Tibial artery (tissue), 4 donors: ENCODE measurements around the gene MROH7.

Source experiments
- DNase-seq, 2 donors: peaks; one replicate each; pipeline ENCODE4 v3.0.0-alpha.2; 2019
- H3K27ac ChIP-seq, 2 donors: fragments of 200-600 bp; sonication (generic) in 1 of 2; 1 replicate in 1 of 2; 2 replicates in 1 of 2; pipeline ENCODE4 v1.5.1; 2018 to 2019; ENCODE audit warnings: mild to moderate bottlenecking in 1 of 2
- H3K27me3 ChIP-seq, 2 donors: fragments of 200-600 bp; sonication (generic) in 1 of 2; one replicate each; pipeline versions ENCODE4 v1.5.1 to v1.6.0; 2016 to 2019
- H3K36me3 ChIP-seq, 3 donors: fragments of 200-600 bp; sonication (generic) in 2 of 3; one replicate each; pipeline ENCODE4 v1.5.1; 2016 to 2019; ENCODE audit warnings: mild to moderate bottlenecking in 2 of 3
- H3K4me1 ChIP-seq, 4 donors: fragments of 200-600 bp; sonication (generic) in 2 of 4; 1 replicate in 3 of 4; 2 replicates in 1 of 4; pipeline ENCODE4 v1.5.1; 2016 to 2019
- H3K4me3 ChIP-seq, 2 donors: fragments of 200-600 bp; sonication (generic) in 1 of 2; 1 replicate in 1 of 2; 2 replicates in 1 of 2; pipeline ENCODE4 v1.5.1; 2018 to 2019; ENCODE audit warnings: mild to moderate bottlenecking in 2 of 2
- H3K9me3 ChIP-seq, 3 donors: fragments of 200-600 bp; sonication (generic) in 1 of 3; one replicate each; pipeline ENCODE4 v1.5.1; 2016 to 2019
- intact Hi-C: fragments of 100-400 bp; cut with DNase I; formaldehyde crosslinking; loops from one replicate; pipeline ENCODE4 v1.15.0; 2023; ENCODE audit warnings: low total_unique reads
- TF ChIP-seq, protein P1 (sequence below), 2 experiments: fragments of 200-600 bp in 1 of 2; fragments of 450-650 bp in 1 of 2; IDR thresholded peaks; one replicate each; pipeline ENCODE4 v1.5.1; 2017 to 2019; ENCODE audit warnings: antibody characterized with exemption in 2 of 2, mild to moderate bottlenecking in 1 of 2, moderate library complexity in 1 of 2

The MROH7 gene

DNA sequence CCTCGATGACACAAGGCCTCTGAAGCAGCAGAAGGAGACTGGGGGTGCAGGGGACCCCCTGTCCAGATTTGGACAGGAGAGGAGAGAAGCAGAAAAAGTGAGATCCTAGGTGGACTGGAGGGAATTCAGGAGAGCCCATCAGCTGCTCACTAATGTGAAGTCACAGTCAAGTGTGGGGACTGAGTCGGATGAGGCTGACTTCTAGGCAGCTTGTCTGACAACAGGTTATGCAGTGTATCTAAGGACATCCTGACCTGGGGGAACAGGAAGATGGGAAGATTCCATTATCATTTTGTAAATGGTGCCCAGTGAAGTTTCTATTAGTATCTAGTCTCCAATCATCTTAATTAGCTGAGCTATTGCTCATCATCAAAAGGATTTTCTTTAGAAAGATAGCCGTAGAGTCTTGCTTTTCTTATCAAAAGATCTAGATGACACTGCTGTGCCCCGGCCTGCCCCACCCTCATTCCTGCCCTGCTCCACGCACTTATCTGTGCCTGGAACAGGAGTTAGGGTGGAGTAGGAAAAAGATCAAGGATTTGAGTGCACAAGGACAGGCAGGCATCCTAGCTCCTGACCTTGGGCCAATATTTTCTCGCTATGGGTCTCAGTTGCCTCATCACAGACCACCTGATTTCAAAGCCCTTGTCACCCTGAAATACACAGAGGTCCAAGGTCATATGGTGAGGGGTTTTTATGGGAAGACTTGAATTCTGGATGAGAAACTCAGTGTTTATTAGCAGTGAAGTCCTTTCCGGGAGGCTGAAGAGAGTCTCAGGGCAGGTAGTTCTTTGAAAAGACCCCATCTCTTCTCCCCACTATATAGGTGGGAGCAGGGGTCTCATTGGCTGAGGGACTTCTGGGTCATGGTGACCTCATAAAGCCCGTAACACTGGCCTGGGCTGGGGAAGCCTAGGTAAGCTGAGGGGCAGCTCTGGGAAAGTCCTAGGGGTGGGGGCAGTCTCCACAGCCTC is at the start of gene MROH7:
MROH7 (plus strand) TSS at position 924 of the 974 bp plus-strand sequence. CDS start 11,141 bp downstream, outside the sequence.
- no peak for DNase-seq
- Histone ChIP-seq H3K4me3 (no peak within 1 kb of the TSS), H3K27me3 (no peaks in the 10 kb centered on the region), H3K27ac (no peak within 1 kb of the TSS), H3K36me3 (peaks cover 0 to under 1% (median 0%) of the 10 kb centered on the region in 3 donors), H3K4me1 (peaks cover 0 to 11% (median 3%) of the 10 kb centered on the region in 4 donors), H3K9me3 (peaks cover 4 to 8% (median 6%) of the 10 kb centered on the region in 3 donors)
- TF ChIP-seq, protein P1, sequence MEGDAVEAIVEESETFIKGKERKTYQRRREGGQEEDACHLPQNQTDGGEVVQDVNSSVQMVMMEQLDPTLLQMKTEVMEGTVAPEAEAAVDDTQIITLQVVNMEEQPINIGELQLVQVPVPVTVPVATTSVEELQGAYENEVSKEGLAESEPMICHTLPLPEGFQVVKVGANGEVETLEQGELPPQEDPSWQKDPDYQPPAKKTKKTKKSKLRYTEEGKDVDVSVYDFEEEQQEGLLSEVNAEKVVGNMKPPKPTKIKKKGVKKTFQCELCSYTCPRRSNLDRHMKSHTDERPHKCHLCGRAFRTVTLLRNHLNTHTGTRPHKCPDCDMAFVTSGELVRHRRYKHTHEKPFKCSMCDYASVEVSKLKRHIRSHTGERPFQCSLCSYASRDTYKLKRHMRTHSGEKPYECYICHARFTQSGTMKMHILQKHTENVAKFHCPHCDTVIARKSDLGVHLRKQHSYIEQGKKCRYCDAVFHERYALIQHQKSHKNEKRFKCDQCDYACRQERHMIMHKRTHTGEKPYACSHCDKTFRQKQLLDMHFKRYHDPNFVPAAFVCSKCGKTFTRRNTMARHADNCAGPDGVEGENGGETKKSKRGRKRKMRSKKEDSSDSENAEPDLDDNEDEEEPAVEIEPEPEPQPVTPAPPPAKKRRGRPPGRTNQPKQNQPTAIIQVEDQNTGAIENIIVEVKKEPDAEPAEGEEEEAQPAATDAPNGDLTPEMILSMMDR (IDR thresholded peaks at IDR 0.05) = no peak
- intact Hi-C loops = loop anchor here (10.0 kb wide), 1 partner anchor 96 kb away; the partner anchor contains the start of gene ACOT11

DNA sequence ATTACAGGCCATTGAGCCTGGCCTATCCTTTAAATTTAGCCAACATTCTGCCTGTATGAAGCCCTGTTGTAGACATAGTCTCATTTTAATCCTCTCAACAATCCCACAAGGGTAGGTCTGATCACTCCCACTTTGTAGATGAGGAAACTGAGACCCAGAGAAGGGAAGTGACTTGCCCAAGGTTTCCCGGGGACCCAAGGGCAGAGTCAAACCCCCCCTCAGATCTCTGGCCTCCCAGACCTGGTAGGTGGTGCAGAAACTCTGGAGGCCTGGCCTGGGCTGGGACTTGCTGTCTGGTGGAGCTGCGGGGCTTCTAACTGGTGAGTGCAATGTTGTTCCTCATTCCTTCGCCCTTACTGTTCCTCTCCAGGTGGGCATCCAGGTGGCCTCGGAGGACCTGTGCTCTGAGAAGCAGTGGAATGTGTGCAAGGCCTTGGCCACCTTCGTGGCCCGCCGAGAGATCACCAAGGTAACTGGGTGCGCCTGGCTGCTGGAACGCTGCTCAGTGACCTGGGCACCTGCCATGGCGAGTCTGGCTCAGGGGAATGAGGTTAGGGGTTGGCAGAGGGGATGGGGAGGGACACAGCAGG is 47.9 kb upstream of the MROH7 start:
- TF ChIP-seq, protein P1 (IDR thresholded peaks at IDR 0.05) = no peak
- Histone ChIP-seq H3K9me3 (no peaks in the 10 kb centered on the region), H3K36me3 (peaks cover 31 to 68% (median 41%) of the 10 kb centered on the region in 3 donors), H3K4me3 (no peak overlapping the region), H3K27me3 (no peaks in the 10 kb centered on the region), H3K27ac (no peak overlapping the region), H3K4me1 (no peaks in the 10 kb centered on the region)
- DNase-seq = no peak
- intact Hi-C loops = no loop called here

DNA sequence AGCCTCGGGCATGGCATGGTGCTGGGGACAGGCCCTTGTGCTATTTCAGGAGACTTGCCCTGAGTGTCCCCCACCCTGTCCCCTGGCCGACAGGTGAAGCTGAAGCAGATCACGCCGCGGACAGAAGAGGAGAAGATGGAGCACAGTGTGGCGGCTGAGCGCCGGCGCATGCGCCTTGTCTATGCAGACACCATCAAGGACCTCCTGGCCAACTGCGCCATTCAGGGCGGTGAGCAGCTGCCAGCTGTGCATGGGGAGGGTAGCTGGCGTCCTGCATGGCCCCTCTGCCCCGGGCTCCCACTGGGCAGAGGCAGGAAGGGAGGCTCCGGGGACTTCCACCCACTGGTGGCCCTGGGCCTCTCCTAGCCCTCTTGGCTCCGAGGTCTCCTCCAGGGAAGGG is 47.1 kb upstream of the MROH7 start:
- Histone ChIP-seq H3K36me3 (peaks cover 31 to 71% (median 41%) of the 10 kb centered on the region in 3 donors), H3K9me3 (no peaks in the 10 kb centered on the region), H3K4me1 (no peaks in the 10 kb centered on the region), H3K27me3 (no peaks in the 10 kb centered on the region), H3K4me3 (no peak overlapping the region), H3K27ac (no peak overlapping the region)
- TF ChIP-seq, protein P1 (IDR thresholded peaks at IDR 0.05) = no peak
- no peak for DNase-seq
- intact Hi-C loops = no loop called here

DNA sequence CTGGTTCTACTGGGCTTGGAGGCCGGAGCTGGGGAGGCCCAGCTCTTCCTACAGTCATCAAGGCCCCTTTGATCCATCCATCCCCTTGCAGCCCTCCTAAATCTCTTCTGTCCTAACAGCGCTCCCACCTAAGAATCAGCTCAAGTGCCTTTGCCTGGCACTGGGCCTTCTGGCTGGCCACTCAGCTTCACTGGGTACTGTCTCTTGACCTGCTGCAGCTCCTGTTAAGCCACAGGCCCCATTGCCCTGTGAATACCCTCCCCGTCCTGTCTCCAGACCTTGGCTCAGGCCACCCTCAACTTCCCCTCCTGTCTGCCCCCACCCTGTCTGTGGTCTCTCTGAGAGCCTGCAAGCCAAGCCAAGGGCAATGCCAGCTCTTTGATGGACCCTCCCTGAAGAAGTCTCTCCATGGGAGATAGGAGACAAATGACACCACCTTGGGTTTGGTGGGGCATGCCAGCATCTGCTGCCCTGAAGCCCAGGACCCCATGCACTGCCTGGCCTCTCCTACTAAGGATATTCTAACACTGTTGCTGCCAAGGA is 45.6 kb upstream of the MROH7 start:
- no peak for DNase-seq
- Histone ChIP-seq H3K4me3 (no peak overlapping the region), H3K9me3 (no peaks in the 10 kb centered on the region), H3K4me1 (no peaks in the 10 kb centered on the region), H3K27me3 (no peaks in the 10 kb centered on the region), H3K36me3 (peaks cover 33 to 78% (median 41%) of the 10 kb centered on the region in 3 donors), H3K27ac (no peak overlapping the region)
- TF ChIP-seq, protein P1 (IDR thresholded peaks at IDR 0.05) = no peak
- intact Hi-C loops = no loop called here

DNA sequence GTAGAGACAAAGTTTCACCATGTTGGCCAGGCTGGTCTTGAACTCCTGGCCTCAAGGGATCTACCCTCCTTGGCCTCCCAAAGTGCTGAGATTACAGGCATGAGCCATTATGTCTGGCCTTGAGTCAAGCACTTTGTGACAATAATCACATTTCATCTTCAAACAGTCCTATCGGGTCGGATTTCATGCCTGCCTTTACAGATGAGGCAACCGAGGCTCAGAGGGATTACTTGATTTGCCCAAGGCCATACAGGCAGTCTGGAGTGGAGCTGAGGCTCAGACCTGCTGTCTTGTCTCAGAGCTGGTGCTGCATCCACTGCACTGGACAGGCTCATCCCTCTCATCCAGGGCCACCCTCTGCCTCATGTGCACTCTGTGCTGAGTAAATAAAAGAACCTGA is 44.8 kb upstream of the MROH7 start:
- Histone ChIP-seq H3K27me3 (no peaks in the 10 kb centered on the region), H3K36me3 (peaks cover 41 to 80% (median 48%) of the 10 kb centered on the region in 3 donors), H3K4me1 (no peaks in the 10 kb centered on the region), H3K27ac (no peak overlapping the region), H3K9me3 (no peaks in the 10 kb centered on the region), H3K4me3 (no peak overlapping the region)
- intact Hi-C loops = no loop called here
- TF ChIP-seq, protein P1 (IDR thresholded peaks at IDR 0.05) = no peak
- DNase-seq = no peak
